ENCODE data around the gene PHB1. TPM values are rescaled to one million over a fixed set of nuclear protein-coding genes. Genes with fewer than 3 reads are reported as not detected.

PHB1 gene
- total RNA-seq = 134 and 215 TPM in 2 replicates
- 252 and 337 TPM in 2 replicates for polyA plus RNA-seq

- Histone ChIP-seq H3K36me3 (peaks cover 16% of the 10 kb centered on the region), H3K4me3 (peak within 1 kb of the TSS; percentile 97), H3K27ac (peak within 1 kb of the TSS; percentile 62), H3K4me1 (ENCODE audit: low read depth) (peaks cover 4% of the 10 kb centered on the region), H3K27me3 (no peaks in the 10 kb centered on the region), H3K9me3 (ENCODE audit: low read depth) (no peaks in the 10 kb centered on the region)
- DNase-seq (ENCODE audit: low read depth in 1 of 2, low spot score in 1 of 2) = peak; percentile 98 to 99
- no peak for TF ChIP-seq CTCF (IDR thresholded peaks at IDR 0.05; ENCODE audit: low read depth, low read length)
Observed at GRCh38 chr17:49414622-49415350, at the start of gene PHB1. TSS of gene PHB1 (minus strand) at chr17:49414882. CDS start at chr17:49413264, 1,618 bp downstream.

- TF ChIP-seq CTCF (IDR thresholded peaks at IDR 0.05; ENCODE audit: low read depth, low read length) = no peak
- H3K9me3 ChIP-seq (ENCODE audit: low read depth) = no peaks in the 10 kb centered on the region
- peaks cover 3% of the 10 kb centered on the region for H3K27me3 ChIP-seq
Observed at GRCh38 chr17:49464049-49464448, 49.4 kb upstream of the PHB1 start.

GRCh38 chr17:49461580-49461979, 46.9 kb upstream of the PHB1 start:
- Histone ChIP-seq H3K27me3 (no peaks in the 10 kb centered on the region), H3K4me3 (no peak overlapping the region), H3K9me3 (ENCODE audit: low read depth) (no peaks in the 10 kb centered on the region), H3K27ac (no peak overlapping the region), H3K4me1 (ENCODE audit: low read depth) (no peaks in the 10 kb centered on the region), H3K36me3 (no peaks in the 10 kb centered on the region)
- no peak for TF ChIP-seq CTCF (IDR thresholded peaks at IDR 0.05; ENCODE audit: low read depth, low read length)
- DNase-seq (ENCODE audit: low read depth in 1 of 2, low spot score in 1 of 2) = no peak

More at GRCh38 chr17:49464049-49464448, 49.4 kb upstream of the PHB1 start:
- Histone ChIP-seq H3K36me3 (no peaks in the 10 kb centered on the region), H3K4me1 (ENCODE audit: low read depth) (no peaks in the 10 kb centered on the region), H3K4me3 (no peak overlapping the region), H3K27ac (no peak overlapping the region)
- DNase-seq (ENCODE audit: low read depth in 1 of 2, low spot score in 1 of 2) = no peak

- no peak for DNase-seq (ENCODE audit: low read depth in 1 of 2, low spot score in 1 of 2)
- Histone ChIP-seq H3K27ac (no peak overlapping the region), H3K27me3 (no peaks in the 10 kb centered on the region), H3K9me3 (ENCODE audit: low read depth) (no peaks in the 10 kb centered on the region), H3K4me1 (ENCODE audit: low read depth) (no peaks in the 10 kb centered on the region), H3K4me3 (no peak overlapping the region), H3K36me3 (no peaks in the 10 kb centered on the region)
- no peak for TF ChIP-seq CTCF (IDR thresholded peaks at IDR 0.05; ENCODE audit: low read depth, low read length)
Observed at GRCh38 chr17:49460401-49460800, 45.7 kb upstream of the PHB1 start.

GRCh38 chr17:49459401-49459984, 44.8 kb upstream of the PHB1 start:
- no peaks in the 10 kb centered on the region for H3K27me3 ChIP-seq
- TF ChIP-seq CTCF (IDR thresholded peaks at IDR 0.05; ENCODE audit: low read depth, low read length) = peak; percentile 4
- peak; percentile 27 to 29 for DNase-seq (ENCODE audit: low read depth in 1 of 2, low spot score in 1 of 2)
- no peak overlapping the region for H3K27ac ChIP-seq
- H3K4me3 ChIP-seq = no peak overlapping the region
- H3K4me1 ChIP-seq (ENCODE audit: low read depth) = no peaks in the 10 kb centered on the region
- no peaks in the 10 kb centered on the region for H3K36me3 ChIP-seq
- no peaks in the 10 kb centered on the region for H3K9me3 ChIP-seq (ENCODE audit: low read depth)
